ENCODE measurements around the gene CNOT6L.

Gene CNOT6L

DNA sequence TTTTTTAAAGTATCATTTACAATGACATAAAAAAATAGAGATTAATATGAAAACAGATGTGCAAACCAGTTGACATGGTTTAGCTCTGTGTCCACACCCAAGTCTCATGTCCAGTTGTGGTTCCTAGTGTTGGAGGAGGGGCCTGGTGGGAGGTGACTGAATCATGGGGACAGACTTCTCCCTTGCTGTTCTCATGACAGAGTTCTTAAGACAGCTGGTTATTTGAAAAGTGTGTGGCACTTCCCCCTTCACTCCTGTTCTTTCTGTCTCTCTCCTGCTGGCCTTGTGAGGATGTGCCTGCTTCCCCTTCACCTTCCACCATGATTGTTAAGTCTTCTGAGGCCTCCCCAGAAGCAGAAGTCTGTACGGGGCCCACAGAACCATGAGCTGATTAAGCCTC, 23.8 kb downstream of the CNOT6L start:
- TF ChIP-seq, protein P1, sequence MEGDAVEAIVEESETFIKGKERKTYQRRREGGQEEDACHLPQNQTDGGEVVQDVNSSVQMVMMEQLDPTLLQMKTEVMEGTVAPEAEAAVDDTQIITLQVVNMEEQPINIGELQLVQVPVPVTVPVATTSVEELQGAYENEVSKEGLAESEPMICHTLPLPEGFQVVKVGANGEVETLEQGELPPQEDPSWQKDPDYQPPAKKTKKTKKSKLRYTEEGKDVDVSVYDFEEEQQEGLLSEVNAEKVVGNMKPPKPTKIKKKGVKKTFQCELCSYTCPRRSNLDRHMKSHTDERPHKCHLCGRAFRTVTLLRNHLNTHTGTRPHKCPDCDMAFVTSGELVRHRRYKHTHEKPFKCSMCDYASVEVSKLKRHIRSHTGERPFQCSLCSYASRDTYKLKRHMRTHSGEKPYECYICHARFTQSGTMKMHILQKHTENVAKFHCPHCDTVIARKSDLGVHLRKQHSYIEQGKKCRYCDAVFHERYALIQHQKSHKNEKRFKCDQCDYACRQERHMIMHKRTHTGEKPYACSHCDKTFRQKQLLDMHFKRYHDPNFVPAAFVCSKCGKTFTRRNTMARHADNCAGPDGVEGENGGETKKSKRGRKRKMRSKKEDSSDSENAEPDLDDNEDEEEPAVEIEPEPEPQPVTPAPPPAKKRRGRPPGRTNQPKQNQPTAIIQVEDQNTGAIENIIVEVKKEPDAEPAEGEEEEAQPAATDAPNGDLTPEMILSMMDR (IDR thresholded peaks at IDR 0.05; ENCODE audit: control extremely low read depth, extremely low read depth, low read depth, missing control alignments): no peak
- ChIA-PET CTCF (interaction anchor here (0.9 to 1.4 kb wide), 2 partner anchors 12 to 21 kb away, joined by 3 read pairs; no protein-coding TSS in a partner anchor), POLR2A (no interaction called here)
- DNase-seq (ENCODE audit: extremely low spot score): no peak

DNA sequence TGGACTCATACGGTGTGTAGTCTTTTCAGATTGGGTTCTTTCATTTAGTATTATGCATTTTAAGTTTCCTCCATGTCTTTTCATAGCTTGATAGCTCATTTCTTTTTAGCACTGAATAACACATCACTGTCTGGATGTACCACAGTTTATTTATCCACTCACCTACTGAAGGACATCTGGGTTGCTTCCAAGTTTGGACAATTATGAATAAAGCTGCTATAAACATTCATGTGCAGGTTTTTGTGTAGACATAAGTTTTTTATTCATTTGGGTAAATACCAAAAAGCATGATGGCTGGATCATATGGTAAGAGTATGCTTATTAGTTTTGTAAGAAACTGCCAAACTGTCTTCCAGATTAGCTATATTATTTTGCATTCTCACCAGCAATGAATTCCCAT, 29.0 kb downstream of the CNOT6L start:
- ChIA-PET CTCF (interaction anchor here (0.8 to 1.8 kb wide), 3 partner anchors 9 to 13 kb away, joined by 3 to 5 read pairs (median 4); no protein-coding TSS in a partner anchor), POLR2A (no interaction called here)
- TF ChIP-seq, protein P1 (IDR thresholded peaks at IDR 0.05; ENCODE audit: control extremely low read depth, extremely low read depth, low read depth, missing control alignments): no peak
- no peak for DNase-seq (ENCODE audit: extremely low spot score)

DNA sequence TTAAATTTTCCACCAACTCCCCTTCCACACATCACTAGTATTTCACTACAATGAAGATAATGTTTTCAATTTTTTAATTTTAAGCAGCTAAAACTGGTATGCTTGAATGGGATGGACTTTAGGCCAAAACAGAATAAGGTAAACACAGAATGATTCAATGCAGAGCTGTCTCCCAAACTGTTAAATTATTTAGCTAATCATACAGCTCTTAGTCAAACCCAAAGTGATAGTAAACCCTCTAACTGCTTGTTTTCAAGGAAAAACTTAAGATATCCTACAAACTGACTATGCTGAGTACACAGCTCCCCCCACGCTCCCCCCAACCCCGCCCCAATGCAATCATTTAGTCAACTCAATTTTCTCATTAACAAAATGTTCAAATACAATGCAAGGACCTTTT, 30.2 kb downstream of the CNOT6L start:
- CTCF ChIA-PET: interaction anchor here (1.0 to 1.8 kb wide), 3 partner anchors 11 to 12 kb away, joined by 3 to 5 read pairs (median 4); no protein-coding TSS in a partner anchor
- TF ChIP-seq, protein P1 (IDR thresholded peaks at IDR 0.05; ENCODE audit: control extremely low read depth, extremely low read depth, low read depth, missing control alignments): no peak
- POLR2A ChIA-PET: no interaction called here
- DNase-seq (ENCODE audit: extremely low spot score): no peak

DNA sequence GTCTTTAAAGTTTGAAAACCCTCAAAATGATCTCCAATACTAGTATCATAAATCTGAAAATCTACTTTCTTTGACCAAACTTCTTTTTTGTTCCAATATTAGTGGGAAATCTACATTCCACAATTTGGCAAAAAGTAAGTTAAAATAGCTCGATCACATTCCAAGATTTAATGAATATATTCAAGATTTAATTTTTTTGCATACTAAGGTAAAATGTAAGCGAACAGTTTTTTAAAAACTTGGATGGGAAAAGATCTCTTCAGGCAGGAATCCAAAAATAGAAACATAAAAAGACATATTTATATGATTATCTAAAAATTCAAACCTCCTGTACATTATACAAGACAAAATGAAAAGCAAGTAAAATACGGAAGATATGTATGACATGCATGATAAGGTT, 31.2 kb downstream of the CNOT6L start:
- no peak for DNase-seq (ENCODE audit: extremely low spot score)
- ChIA-PET CTCF (no interaction called here), POLR2A (no interaction called here)
- TF ChIP-seq, protein P1 (IDR thresholded peaks at IDR 0.05; ENCODE audit: control extremely low read depth, extremely low read depth, low read depth, missing control alignments): no peak

DNA sequence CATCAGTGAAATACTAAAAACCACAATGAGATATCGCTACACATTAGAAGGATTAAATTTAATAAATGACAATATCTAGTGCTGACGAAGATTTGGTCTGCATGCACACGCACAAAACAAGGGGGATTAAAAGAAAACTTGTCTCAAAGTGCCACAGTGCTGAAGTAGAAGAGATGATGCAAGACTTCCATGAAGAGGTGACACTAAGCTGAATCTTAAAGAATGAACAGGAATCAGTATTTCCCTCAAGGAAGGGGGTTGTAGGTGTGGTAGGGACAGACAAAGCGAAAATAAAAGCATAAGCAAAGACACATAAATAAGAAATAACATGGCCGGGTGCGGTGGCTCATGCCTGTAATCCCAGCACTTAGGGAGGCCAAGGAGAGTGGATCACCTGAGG, 33.5 kb downstream of the CNOT6L start:
- no peak for DNase-seq (ENCODE audit: extremely low spot score)
- ChIA-PET CTCF (no interaction called here), POLR2A (no interaction called here)
- TF ChIP-seq, protein P1 (IDR thresholded peaks at IDR 0.05; ENCODE audit: control extremely low read depth, extremely low read depth, low read depth, missing control alignments): no peak

DNA sequence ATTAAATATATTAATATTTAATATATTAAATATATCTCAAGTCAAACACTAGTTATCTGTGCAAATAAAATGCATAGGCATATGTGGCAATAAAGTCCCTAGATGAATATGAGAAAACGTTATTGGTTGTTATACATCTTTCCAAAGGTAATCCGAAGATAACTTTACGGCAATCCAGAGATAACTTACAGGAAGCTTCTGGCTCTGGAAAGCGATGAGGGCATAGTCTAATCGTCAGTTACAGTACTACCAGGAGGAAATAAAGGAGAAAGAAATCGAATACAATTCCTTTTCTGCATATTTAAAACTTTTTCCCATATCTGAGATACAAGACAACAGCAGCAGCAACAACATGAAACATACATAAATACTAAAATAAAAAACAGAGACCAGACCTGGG, 35.3 kb downstream of the CNOT6L start:
- no peak for DNase-seq (ENCODE audit: extremely low spot score)
- POLR2A ChIA-PET: no interaction called here
- TF ChIP-seq, protein P1 (IDR thresholded peaks at IDR 0.05; ENCODE audit: control extremely low read depth, extremely low read depth, low read depth, missing control alignments): no peak
- CTCF ChIA-PET: interaction anchor here (0.9 to 2.4 kb wide), 2 partner anchors 11 to 36 kb away, joined by 3 to 5 read pairs; no protein-coding TSS in a partner anchor

Data from GM10248 (cell line).